ENCODE measurements around the gene TRPC4. TPM values are rescaled to one million over a fixed set of nuclear protein-coding genes. Genes with fewer than 3 reads are reported as not detected.

TRPC4 gene
- polyA plus RNA-seq, 1 experiment, result 6.2 TPM

GRCh38 chr13:37766502-37766901 is 103.1 kb downstream of the TRPC4 start:
- no peak for TF ChIP-seq CTCF (IDR thresholded peaks at IDR 0.05; ENCODE audit: insufficient read depth, low read depth, low read length)
- no peak for DNase-seq (ENCODE audit: low read depth)
- POLR2A ChIA-PET, result no interaction called here
- H3K36me3 ChIP-seq (ENCODE audit: control insufficient read depth, insufficient read depth, low read length), result no peaks in the 10 kb centered on the region
- H3K4me3 ChIP-seq (ENCODE audit: low read depth, low read length), result no peak overlapping the region
- CTCF ChIA-PET, result no interaction called here
- H3K27me3 ChIP-seq (ENCODE audit: control insufficient read depth, insufficient read depth, low read length), result no peaks in the 10 kb centered on the region

- POLR2A ChIA-PET, result no interaction called here
- CTCF ChIA-PET, result no interaction called here
- DNase-seq (ENCODE audit: low read depth), result no peak
- H3K36me3 ChIP-seq (ENCODE audit: control insufficient read depth, insufficient read depth, low read length), result no peaks in the 10 kb centered on the region
- H3K4me3 ChIP-seq (ENCODE audit: low read depth, low read length), result no peak overlapping the region
- no peaks in the 10 kb centered on the region for H3K27me3 ChIP-seq (ENCODE audit: control insufficient read depth, insufficient read depth, low read length)
- TF ChIP-seq CTCF (IDR thresholded peaks at IDR 0.05; ENCODE audit: insufficient read depth, low read depth, low read length), result no peak
These were observed 114.2 kb downstream of the TRPC4 start for GRCh38 chr13:37755349-37755748.

GRCh38 chr13:37753776-37754175 is 115.8 kb downstream of the TRPC4 start:
- ChIA-PET CTCF (no interaction called here), POLR2A (no interaction called here)
- DNase-seq (ENCODE audit: low read depth), result no peak
- Histone ChIP-seq H3K27me3 (ENCODE audit: control insufficient read depth, insufficient read depth, low read length) (no peaks in the 10 kb centered on the region), H3K4me3 (ENCODE audit: low read depth, low read length) (no peak overlapping the region), H3K36me3 (ENCODE audit: control insufficient read depth, insufficient read depth, low read length) (no peaks in the 10 kb centered on the region)
- TF ChIP-seq CTCF (IDR thresholded peaks at IDR 0.05; ENCODE audit: insufficient read depth, low read depth, low read length), result no peak

GRCh38 chr13:37752146-37752545 is 117.4 kb downstream of the TRPC4 start:
- Histone ChIP-seq H3K4me3 (ENCODE audit: low read depth, low read length) (no peak overlapping the region), H3K27me3 (ENCODE audit: control insufficient read depth, insufficient read depth, low read length) (no peaks in the 10 kb centered on the region), H3K36me3 (ENCODE audit: control insufficient read depth, insufficient read depth, low read length) (no peaks in the 10 kb centered on the region)
- POLR2A ChIA-PET, result no interaction called here
- CTCF ChIA-PET, result no interaction called here
- TF ChIP-seq CTCF (IDR thresholded peaks at IDR 0.05; ENCODE audit: insufficient read depth, low read depth, low read length), result no peak
- no peak for DNase-seq (ENCODE audit: low read depth)

- CTCF ChIA-PET, result interaction anchor here (1.3 kb wide), 1 partner anchor 18 kb away, joined by 3 read pairs; no protein-coding TSS in a partner anchor
- Histone ChIP-seq H3K27me3 (ENCODE audit: control insufficient read depth, insufficient read depth, low read length) (no peaks in the 10 kb centered on the region), H3K4me3 (ENCODE audit: low read depth, low read length) (no peak overlapping the region), H3K36me3 (ENCODE audit: control insufficient read depth, insufficient read depth, low read length) (no peaks in the 10 kb centered on the region)
- POLR2A ChIA-PET, result no interaction called here
- no peak for TF ChIP-seq CTCF (IDR thresholded peaks at IDR 0.05; ENCODE audit: insufficient read depth, low read depth, low read length)
- DNase-seq (ENCODE audit: low read depth), result no peak
These were observed 118.5 kb downstream of the TRPC4 start for GRCh38 chr13:37751025-37751424.

All from BJ (cell line).